NB4 (cell line): ENCODE measurements around the gene EIF3B.

Experiments
- CTCF ChIP-seq: IDR thresholded peaks from one replicate; pipeline ENCODE4 v1.5.1; 2012; ENCODE audit warnings: low read depth, low read length
- MAX ChIP-seq: IDR thresholded peaks from 2 replicates; pipeline ENCODE4 v1.6.1; 2011; ENCODE audit warnings: low read depth, low read length
- MYC ChIP-seq: IDR thresholded peaks from 2 replicates; pipeline ENCODE4 v1.6.1; 2011; ENCODE audit warnings: low read depth, low read length
- POLR2A ChIP-seq: IDR thresholded peaks from 2 replicates; pipeline ENCODE4 v1.6.1; 2011; ENCODE audit warnings: mild to moderate bottlenecking; ENCODE audit not compliant: insufficient read length; ENCODE audit errors: extremely low read depth

- TF ChIP-seq CTCF (no peak), POLR2A (no peak), MYC (no peak), MAX (no peak)
Observed at GRCh38 chr7:2309889-2310331, 44.7 kb upstream of the EIF3B start.
